ENCODE data around the gene GALNS.

- no peak for TF ChIP-seq TAF1 (conservative IDR thresholded peaks at IDR 0.05)
- TF ChIP-seq, protein P1, sequence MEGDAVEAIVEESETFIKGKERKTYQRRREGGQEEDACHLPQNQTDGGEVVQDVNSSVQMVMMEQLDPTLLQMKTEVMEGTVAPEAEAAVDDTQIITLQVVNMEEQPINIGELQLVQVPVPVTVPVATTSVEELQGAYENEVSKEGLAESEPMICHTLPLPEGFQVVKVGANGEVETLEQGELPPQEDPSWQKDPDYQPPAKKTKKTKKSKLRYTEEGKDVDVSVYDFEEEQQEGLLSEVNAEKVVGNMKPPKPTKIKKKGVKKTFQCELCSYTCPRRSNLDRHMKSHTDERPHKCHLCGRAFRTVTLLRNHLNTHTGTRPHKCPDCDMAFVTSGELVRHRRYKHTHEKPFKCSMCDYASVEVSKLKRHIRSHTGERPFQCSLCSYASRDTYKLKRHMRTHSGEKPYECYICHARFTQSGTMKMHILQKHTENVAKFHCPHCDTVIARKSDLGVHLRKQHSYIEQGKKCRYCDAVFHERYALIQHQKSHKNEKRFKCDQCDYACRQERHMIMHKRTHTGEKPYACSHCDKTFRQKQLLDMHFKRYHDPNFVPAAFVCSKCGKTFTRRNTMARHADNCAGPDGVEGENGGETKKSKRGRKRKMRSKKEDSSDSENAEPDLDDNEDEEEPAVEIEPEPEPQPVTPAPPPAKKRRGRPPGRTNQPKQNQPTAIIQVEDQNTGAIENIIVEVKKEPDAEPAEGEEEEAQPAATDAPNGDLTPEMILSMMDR (IDR thresholded peaks at IDR 0.05; ENCODE audit: low read depth, low read length, missing input control): no peak
Observed at GRCh38 chr16:88878967-88879787, 22.4 kb upstream of the GALNS start.
